ENCODE measurements around the gene BRCA1. TPM values are rescaled to one million over a fixed set of nuclear protein-coding genes. Genes with fewer than 3 reads are reported as not detected.
"Not testable (repeated sequence)": the region's sequence is repeated elsewhere in the genome, so short reads cannot be mapped to it uniquely, and the experiment has no call there.

Gene BRCA1
- 45.5 and 61.6 TPM in 2 replicates for polyA plus RNA-seq (2014; cell fraction: cytosol; rRNA removed)
- 27.9 and 37.2 TPM in 2 replicates for polyA plus RNA-seq (2014; cell fraction: nucleus; rRNA removed)

GRCh38 chr17:43125133-43125966 lies at the start of gene BRCA1:
TSS of gene BRCA1 (minus strand) at chr17:43125364. CDS start at chr17:43124096, 1,268 bp downstream.
- DNase-seq (ENCODE audit: low spot score), result peak; percentile 100

- peak; percentile 44 for DNase-seq (ENCODE audit: low spot score)
Measured at GRCh38 chr17:43171586-43172487, 46.7 kb upstream of the BRCA1 start.

GRCh38 chr17:43170766-43171585 lies 45.8 kb upstream of the BRCA1 start, which contains the start of gene NBR1:
TSS of gene NBR1 (plus strand) at chr17:43171214. CDS start at chr17:43175800, 4,586 bp downstream.
- DNase-seq (ENCODE audit: low spot score), result peak; percentile 100

DNA sequence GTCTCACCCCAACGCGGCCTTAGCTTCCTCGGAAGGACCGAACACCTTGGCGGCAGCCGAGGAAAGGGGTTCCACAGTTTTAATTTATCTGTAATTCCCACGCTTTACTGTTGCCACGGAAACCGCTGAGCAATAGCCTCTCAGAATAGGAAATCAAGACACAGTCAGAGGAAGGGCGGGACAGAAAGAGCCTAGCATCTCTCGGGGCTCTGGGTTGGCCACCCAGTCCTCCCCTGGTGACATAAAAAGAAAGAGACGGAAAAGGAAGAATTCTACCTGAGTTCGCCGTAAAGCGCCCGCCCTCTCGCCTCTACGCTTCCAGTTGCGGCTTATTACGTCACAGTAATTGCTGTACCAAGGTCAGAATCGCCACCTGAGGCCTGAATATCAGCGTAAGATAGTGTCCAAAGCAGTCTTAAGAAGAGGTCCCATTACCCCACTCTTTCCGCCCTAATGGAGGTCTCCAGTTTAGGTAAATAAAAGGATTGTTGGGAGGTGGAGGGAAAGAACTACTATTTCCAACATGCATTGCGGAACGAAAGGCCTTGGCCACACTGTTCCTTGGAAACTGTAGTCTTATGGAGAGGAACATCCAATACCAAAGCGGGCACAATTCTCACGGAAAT lies 45.1 kb upstream of the BRCA1 start:
- peak; percentile 96 for DNase-seq (ENCODE audit: low spot score)

- DNase-seq (ENCODE audit: low spot score), result peak; percentile 26
Measured at GRCh38 chr17:43169561-43170139, 44.5 kb upstream of the BRCA1 start.

- DNase-seq (ENCODE audit: low spot score), result not testable (repeated sequence)
Measured at GRCh38 chr17:43165971-43166370, 40.8 kb upstream of the BRCA1 start.

GRCh38 chr17:43159957-43160356 lies 34.8 kb upstream of the BRCA1 start:
- DNase-seq (ENCODE audit: low spot score), result not testable (repeated sequence)

- not testable (repeated sequence) for DNase-seq (ENCODE audit: low spot score)
Measured at GRCh38 chr17:43159232-43159631, 34.1 kb upstream of the BRCA1 start.

- DNase-seq (ENCODE audit: low spot score), result no peak
Measured at GRCh38 chr17:43155666-43156065, 30.5 kb upstream of the BRCA1 start.

DNA sequence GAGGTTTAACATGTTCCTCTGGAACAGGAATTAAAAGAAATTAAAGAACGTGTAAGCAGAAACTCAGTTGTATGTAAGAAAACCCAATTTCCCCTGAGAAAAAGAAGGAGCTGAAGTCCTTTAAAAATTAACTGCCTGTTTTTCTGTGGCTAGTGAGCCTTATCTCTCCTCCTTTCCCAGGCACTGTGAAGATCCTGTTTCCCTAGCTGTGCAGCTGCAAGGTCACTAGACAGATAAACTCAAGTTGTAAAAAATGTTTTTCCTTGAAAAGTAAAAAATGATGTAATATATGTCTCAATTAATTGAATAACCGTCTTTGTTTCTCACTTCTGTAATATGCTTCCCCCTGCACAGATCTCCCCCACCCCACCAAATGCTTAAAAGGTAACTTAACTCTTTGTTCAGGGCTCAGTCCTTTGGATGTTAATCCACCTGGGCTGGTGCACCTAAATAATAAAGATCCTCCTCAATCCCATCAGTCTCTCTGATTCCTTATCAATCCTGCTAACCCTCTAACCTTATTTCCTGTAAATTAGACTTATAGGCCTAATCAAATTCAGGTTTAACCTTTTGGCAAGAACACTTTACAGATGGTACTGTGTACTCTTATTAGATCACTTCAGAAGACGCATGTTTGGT lies 28.2 kb upstream of the BRCA1 start:
- DNase-seq (ENCODE audit: low spot score), result not testable (repeated sequence)

DNA sequence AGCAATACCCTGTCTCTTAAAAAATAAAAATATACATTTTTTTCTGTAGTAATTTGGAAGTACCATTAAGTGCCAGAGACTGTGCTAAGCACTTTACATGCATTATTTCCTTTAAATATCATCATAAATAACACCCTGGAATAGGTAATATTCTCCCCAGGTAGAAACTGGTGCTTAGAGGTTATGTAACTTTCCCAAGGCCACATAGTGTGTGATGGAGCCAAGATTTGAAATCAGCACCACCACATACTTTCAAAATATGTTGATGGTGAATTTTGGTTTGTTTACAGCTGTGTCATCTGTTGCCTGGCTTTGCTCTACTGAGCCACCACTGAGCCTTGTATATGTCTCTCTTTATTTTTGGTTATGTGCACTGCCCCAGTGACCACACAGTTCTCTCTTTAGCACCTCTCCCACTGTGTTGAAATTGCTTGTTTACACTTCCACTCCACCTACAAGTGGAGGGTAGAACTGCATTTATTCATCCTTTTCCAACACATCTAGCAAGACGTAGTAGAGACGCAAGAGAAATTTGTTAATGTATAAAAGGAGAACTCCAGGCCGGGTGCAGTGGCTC lies 26.8 kb upstream of the BRCA1 start:
- no peak for DNase-seq (ENCODE audit: low spot score)

- no peak for DNase-seq (ENCODE audit: low spot score)
Measured at GRCh38 chr17:43146649-43147048, 21.5 kb upstream of the BRCA1 start.

- no peak for DNase-seq (ENCODE audit: low spot score)
Measured at GRCh38 chr17:43143201-43143600, 18.0 kb upstream of the BRCA1 start.

DNA sequence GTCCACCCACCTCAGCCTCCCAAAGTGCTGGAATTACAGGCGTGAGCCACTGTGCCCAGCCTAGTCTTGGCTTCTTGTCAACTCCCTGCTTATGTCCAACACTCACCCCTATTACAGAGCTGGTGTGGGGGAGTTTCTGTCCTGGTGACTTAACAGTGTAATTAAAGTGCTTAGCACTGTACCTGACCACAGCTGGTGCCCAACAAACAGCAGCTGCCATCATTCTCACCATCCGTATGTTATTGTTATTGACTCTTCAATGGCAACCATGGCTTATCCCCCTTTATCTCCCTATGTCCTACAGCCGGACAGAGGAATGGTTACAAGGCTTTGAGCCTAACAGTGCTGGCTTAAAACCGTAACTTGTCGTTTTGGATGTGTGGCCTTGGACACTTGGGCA lies 17.0 kb upstream of the BRCA1 start:
- no peak for DNase-seq (ENCODE audit: low spot score)

GRCh38 chr17:43140396-43141332 lies 15.5 kb upstream of the BRCA1 start:
- DNase-seq (ENCODE audit: low spot score), result no peak

GRCh38 chr17:43138531-43138930 lies 13.4 kb upstream of the BRCA1 start:
- DNase-seq (ENCODE audit: low spot score), result not testable (repeated sequence)

DNA sequence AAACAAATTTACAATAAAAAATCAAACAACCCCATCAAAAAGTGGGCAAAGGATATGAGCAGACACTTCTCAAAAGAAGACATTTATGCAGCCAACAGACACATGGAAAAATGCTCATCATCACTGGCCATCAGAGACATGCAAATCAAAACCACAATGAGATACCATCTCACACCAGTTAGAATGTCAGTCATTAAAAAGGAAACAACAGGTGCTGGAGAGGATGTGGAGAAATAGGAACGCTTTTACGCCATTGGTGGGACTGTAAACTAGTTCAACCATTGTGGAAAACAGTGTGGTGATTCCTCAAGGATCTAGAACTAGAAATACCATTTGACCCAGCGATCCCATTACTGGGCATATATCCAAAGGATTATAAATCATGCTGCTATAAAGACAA lies 11.4 kb upstream of the BRCA1 start:
- not testable (repeated sequence) for DNase-seq (ENCODE audit: low spot score)

- no peak for DNase-seq (ENCODE audit: low spot score)
Measured at GRCh38 chr17:43135454-43135819, 10.3 kb upstream of the BRCA1 start.

Measured in SK-N-DZ (cell line).